ENCODE measurements around the gene DDI1.
A peak's percentile ranks its signal among the peaks of the same experiment; 100 is the strongest.
"Not testable (repeated sequence)": the region's sequence is repeated elsewhere in the genome, so short reads cannot be mapped to it uniquely, and the experiment has no call there.

Gene DDI1

GRCh38 chr11:104041792-104042191, 5.4 kb downstream of the DDI1 start:
- DNase-seq (ENCODE audit: low spot score): no peak

- no peak for DNase-seq (ENCODE audit: low spot score)
Measured at GRCh38 chr11:104043142-104043541, 6.7 kb downstream of the DDI1 start.

GRCh38 chr11:104043678-104044239, 7.3 kb downstream of the DDI1 start:
- no peak for DNase-seq (ENCODE audit: low spot score)

- no peak for DNase-seq (ENCODE audit: low spot score)
Measured at GRCh38 chr11:104046331-104046730, 9.9 kb downstream of the DDI1 start.

- DNase-seq (ENCODE audit: low spot score): not testable (repeated sequence)
Measured at GRCh38 chr11:104046858-104047257, 10.4 kb downstream of the DDI1 start.

- DNase-seq (ENCODE audit: low spot score): no peak
Measured at GRCh38 chr11:104049116-104049515, 12.7 kb downstream of the DDI1 start.

GRCh38 chr11:104051778-104052177, 15.3 kb downstream of the DDI1 start:
- no peak for DNase-seq (ENCODE audit: low spot score)

- no peak for DNase-seq (ENCODE audit: low spot score)
Measured at GRCh38 chr11:104053743-104054478, 17.5 kb downstream of the DDI1 start.

- DNase-seq (ENCODE audit: low spot score): no peak
Measured at GRCh38 chr11:104054911-104055529, 18.6 kb downstream of the DDI1 start.

GRCh38 chr11:104055596-104055995, 19.2 kb downstream of the DDI1 start:
- no peak for DNase-seq (ENCODE audit: low spot score)

- DNase-seq (ENCODE audit: low spot score): no peak
Measured at GRCh38 chr11:104057908-104058307, 21.5 kb downstream of the DDI1 start.

GRCh38 chr11:104058680-104059079, 22.2 kb downstream of the DDI1 start:
- no peak for DNase-seq (ENCODE audit: low spot score)

- DNase-seq (ENCODE audit: low spot score): no peak
Measured at GRCh38 chr11:104060004-104060794, 23.8 kb downstream of the DDI1 start.

- no peak for DNase-seq (ENCODE audit: low spot score)
Measured at GRCh38 chr11:104060820-104061219, 24.4 kb downstream of the DDI1 start.

- no peak for DNase-seq (ENCODE audit: low spot score)
Measured at GRCh38 chr11:104061853-104062521, 25.5 kb downstream of the DDI1 start.

- DNase-seq (ENCODE audit: low spot score): no peak
Measured at GRCh38 chr11:104064034-104064630, 27.7 kb downstream of the DDI1 start.

- DNase-seq (ENCODE audit: low spot score): no peak
Measured at GRCh38 chr11:104067534-104067933, 31.1 kb downstream of the DDI1 start.

- peak; percentile 57 for DNase-seq (ENCODE audit: low spot score)
Measured at GRCh38 chr11:104073950-104074705, 37.7 kb downstream of the DDI1 start.

- no peak for DNase-seq (ENCODE audit: low spot score)
Measured at GRCh38 chr11:104075091-104075490, 38.7 kb downstream of the DDI1 start.

- DNase-seq (ENCODE audit: low spot score): no peak
Measured at GRCh38 chr11:104075706-104076105, 39.3 kb downstream of the DDI1 start.

GRCh38 chr11:104076455-104076854, 40.0 kb downstream of the DDI1 start:
- DNase-seq (ENCODE audit: low spot score): no peak
